Smooth muscle cell (in vitro differentiated cells): ENCODE results near the gene GDPD5. TPM values are rescaled to one million over a fixed set of nuclear protein-coding genes. Genes with fewer than 3 reads are reported as not detected.

Experiments
- DNase-seq: peaks from one replicate; lab custom pipeline; 2025; ENCODE audit not compliant: unreplicated experiment; lab: John Stamatoyannopoulos, UW
- H2AFZ ChIP-seq: fragments of 200-600 bp; sonication (generic); 2 replicates; pipeline ENCODE4 v1.6.0; 2016; ENCODE audit warnings: antibody characterized with exemption, low read depth, mild to moderate bottlenecking
- H3F3A ChIP-seq: fragments of 200-600 bp; sonication (generic); 2 replicates; pipeline ENCODE4 v1.6.0; 2017; ENCODE audit warnings: antibody characterized with exemption, low read depth
- H3K27ac ChIP-seq: fragments of 200-600 bp; sonication (generic); 2 replicates; pipeline ENCODE4 v1.5.1; 2016; ENCODE audit warnings: low read depth, mild to moderate bottlenecking
- H3K27me3 ChIP-seq: fragments of 200-600 bp; sonication (generic); 2 replicates; pipeline ENCODE4 v1.6.1; 2016; ENCODE audit warnings: low read depth, mild to moderate bottlenecking
- H3K36me3 ChIP-seq: fragments of 200-600 bp; sonication (generic); 2 replicates; pipeline ENCODE4 v1.5.1; 2016; ENCODE audit warnings: low read depth
- H3K4me1 ChIP-seq: fragments of 200-600 bp; sonication (generic); 2 replicates; pipeline ENCODE4 v1.5.1; 2016; ENCODE audit warnings: low read depth
- H3K4me2 ChIP-seq: fragments of 200-600 bp; sonication (generic); 2 replicates; pipeline ENCODE4 v1.6.0; 2016; ENCODE audit warnings: mild to moderate bottlenecking
- H3K4me3 ChIP-seq: fragments of 200-600 bp; sonication (generic); 2 replicates; pipeline ENCODE4 v1.5.1; 2016; ENCODE audit warnings: mild to moderate bottlenecking
- H3K79me2 ChIP-seq: fragments of 200-600 bp; sonication (generic); 2 replicates; pipeline ENCODE4 v1.6.0; 2016; ENCODE audit warnings: low read depth, mild to moderate bottlenecking
- H3K9ac ChIP-seq: fragments of 200-600 bp; sonication (generic); 2 replicates; pipeline ENCODE4 v1.6.0; 2016; ENCODE audit warnings: low read depth
- H3K9me3 ChIP-seq: fragments of 200-600 bp; sonication (generic); replicated peaks from 2 replicates; pipeline ENCODE4 v1.5.1; 2016; ENCODE audit warnings: low read depth
- H4K20me1 ChIP-seq: fragments of 200-600 bp; sonication (generic); 2 replicates; pipeline ENCODE4 v1.6.0; 2016; ENCODE audit warnings: low read depth
- CTCF ChIP-seq: fragments of 200-600 bp; sonication (generic); IDR thresholded peaks from 2 replicates; pipeline ENCODE4 v1.5.1; 2017; ENCODE audit warnings: borderline replicate concordance, mild to moderate bottlenecking, antibody characterized with exemption; ENCODE audit not compliant: insufficient read depth, poor library complexity, severe bottlenecking
- WGBS: methylation state at CpG from one replicate; pipeline ENCODE4 v1.1.7; 2016; ENCODE audit warnings: low lambda C conversion rate; 5-methylcytosine and 5-hydroxymethylcytosine counted together
- polyA plus RNA-seq: library from polyadenylated mRNA; unstranded; fragments of >200 nt; fragmentation: Nextera tagmentation; extraction: Ambion mirVana; gene quantifications from 2 replicates; pipeline ENCODE4 v1.2.1, GENCODE V29; 2016
- total RNA-seq: library from RNA; depleted of rRNA; stranded (reverse); fragments of >200 nt; gene quantifications from 2 replicates; pipeline ENCODE4 v1.2.3, GENCODE V29; 2014

GDPD5 gene
- total and polyA plus RNA-seq, 2 experiments from 2014 or later, result 2.3 to 5.8 TPM

- no peak overlapping the region for H3K9ac ChIP-seq
- no peaks in the 10 kb centered on the region for H3K4me1 ChIP-seq
- H3K4me2 ChIP-seq, result no peak overlapping the region
- no peak for TF ChIP-seq CTCF
- no peaks in the 10 kb centered on the region for H3K9me3 ChIP-seq
- no peak overlapping the region for H3K4me3 ChIP-seq
- DNase-seq, result no peak
- no peaks in the 10 kb centered on the region for H4K20me1 ChIP-seq
- no peaks in the 10 kb centered on the region for H3F3A ChIP-seq
- no peaks in the 10 kb centered on the region for H3K36me3 ChIP-seq
- no peaks in the 10 kb centered on the region for H3K79me2 ChIP-seq
- 62% methylated on average over 5 of the region's 5 CpGs for WGBS
- H3K27me3 ChIP-seq, result no peaks in the 10 kb centered on the region
- no peak overlapping the region for H2AFZ ChIP-seq
- H3K27ac ChIP-seq, result no peak overlapping the region
Measured at GRCh38 chr11:75537740-75538139, 12.0 kb upstream of the GDPD5 start.

GRCh38 chr11:75536786-75537641, 11.3 kb upstream of the GDPD5 start:
- H3K9ac ChIP-seq, result no peak overlapping the region
- TF ChIP-seq CTCF, result no peak
- no peak overlapping the region for H3K4me2 ChIP-seq
- H3K27ac ChIP-seq, result no peak overlapping the region
- H2AFZ ChIP-seq, result no peak overlapping the region
- no peaks in the 10 kb centered on the region for H3K4me1 ChIP-seq
- H3K36me3 ChIP-seq, result no peaks in the 10 kb centered on the region
- H3K9me3 ChIP-seq, result no peaks in the 10 kb centered on the region
- H4K20me1 ChIP-seq, result no peaks in the 10 kb centered on the region
- no peaks in the 10 kb centered on the region for H3K79me2 ChIP-seq
- H3K4me3 ChIP-seq, result no peak overlapping the region
- H3F3A ChIP-seq, result no peaks in the 10 kb centered on the region
- 78% methylated on average over 13 of the region's 13 CpGs for WGBS
- DNase-seq, result no peak
- no peaks in the 10 kb centered on the region for H3K27me3 ChIP-seq

- H2AFZ ChIP-seq, result no peak overlapping the region
- no peak overlapping the region for H3K4me2 ChIP-seq
- H3K9ac ChIP-seq, result no peak overlapping the region
- H3F3A ChIP-seq, result no peaks in the 10 kb centered on the region
- DNase-seq, result no peak
- no peaks in the 10 kb centered on the region for H3K9me3 ChIP-seq
- WGBS, result 89% methylated on average over 1 of the region's 1 CpG
- no peaks in the 10 kb centered on the region for H3K27me3 ChIP-seq
- no peaks in the 10 kb centered on the region for H3K79me2 ChIP-seq
- no peaks in the 10 kb centered on the region for H3K4me1 ChIP-seq
- no peak overlapping the region for H3K4me3 ChIP-seq
- no peaks in the 10 kb centered on the region for H4K20me1 ChIP-seq
- no peak overlapping the region for H3K27ac ChIP-seq
- no peak for TF ChIP-seq CTCF
- H3K36me3 ChIP-seq, result no peaks in the 10 kb centered on the region
Measured at GRCh38 chr11:75535071-75535470, 9.3 kb upstream of the GDPD5 start.
